ENCODE results near the gene OR2H1.

The OR2H1 gene

GRCh38 chr6:29483735-29484134 is 26.8 kb downstream of the OR2H1 start:
- H2AFZ ChIP-seq (ENCODE audit: low read depth), result no peak overlapping the region
- no peaks in the 10 kb centered on the region for H3K4me1 ChIP-seq (ENCODE audit: low read depth, poor library complexity, severe bottlenecking)
- no peaks in the 10 kb centered on the region for H4K20me1 ChIP-seq (ENCODE audit: insufficient read depth)
- no peaks in the 10 kb centered on the region for H3K36me3 ChIP-seq (ENCODE audit: insufficient read depth)
- no peaks in the 10 kb centered on the region for H3K79me2 ChIP-seq (ENCODE audit: insufficient read depth, low read depth)
- H3K4me3 ChIP-seq (IDR thresholded peaks at IDR 0.05; ENCODE audit: insufficient read depth, low read depth, low read length), result no peak overlapping the region
- H3K27me3 ChIP-seq (ENCODE audit: insufficient read depth, low read depth), result no peaks in the 10 kb centered on the region
- no peak overlapping the region for H3K27ac ChIP-seq
- TF ChIP-seq, protein P1, sequence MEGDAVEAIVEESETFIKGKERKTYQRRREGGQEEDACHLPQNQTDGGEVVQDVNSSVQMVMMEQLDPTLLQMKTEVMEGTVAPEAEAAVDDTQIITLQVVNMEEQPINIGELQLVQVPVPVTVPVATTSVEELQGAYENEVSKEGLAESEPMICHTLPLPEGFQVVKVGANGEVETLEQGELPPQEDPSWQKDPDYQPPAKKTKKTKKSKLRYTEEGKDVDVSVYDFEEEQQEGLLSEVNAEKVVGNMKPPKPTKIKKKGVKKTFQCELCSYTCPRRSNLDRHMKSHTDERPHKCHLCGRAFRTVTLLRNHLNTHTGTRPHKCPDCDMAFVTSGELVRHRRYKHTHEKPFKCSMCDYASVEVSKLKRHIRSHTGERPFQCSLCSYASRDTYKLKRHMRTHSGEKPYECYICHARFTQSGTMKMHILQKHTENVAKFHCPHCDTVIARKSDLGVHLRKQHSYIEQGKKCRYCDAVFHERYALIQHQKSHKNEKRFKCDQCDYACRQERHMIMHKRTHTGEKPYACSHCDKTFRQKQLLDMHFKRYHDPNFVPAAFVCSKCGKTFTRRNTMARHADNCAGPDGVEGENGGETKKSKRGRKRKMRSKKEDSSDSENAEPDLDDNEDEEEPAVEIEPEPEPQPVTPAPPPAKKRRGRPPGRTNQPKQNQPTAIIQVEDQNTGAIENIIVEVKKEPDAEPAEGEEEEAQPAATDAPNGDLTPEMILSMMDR (conservative IDR thresholded peaks at IDR 0.05; ENCODE audit: low read depth, low read length), result no peak
- no peak overlapping the region for H3K4me2 ChIP-seq
- H3K9ac ChIP-seq, result no peak overlapping the region

DNA sequence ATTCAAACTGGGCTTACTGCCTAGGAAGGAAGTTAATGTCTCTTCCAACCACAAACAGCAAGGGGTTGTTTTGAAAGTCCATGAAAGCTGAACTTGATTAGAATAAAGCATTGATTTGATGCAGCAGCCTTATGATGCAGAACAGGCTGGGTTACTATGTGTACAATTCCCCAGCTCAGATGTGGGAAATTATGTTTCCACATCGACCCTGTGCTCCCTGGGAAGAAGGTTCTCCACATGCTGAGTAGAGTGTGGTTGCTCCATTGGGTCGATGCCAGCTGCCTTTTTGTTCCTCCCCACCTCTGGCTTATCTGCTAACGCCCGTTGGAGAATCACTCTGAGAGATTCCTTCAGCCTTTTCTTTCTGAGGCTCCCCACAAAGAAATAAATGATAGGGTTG is 29.6 kb downstream of the OR2H1 start:
- Histone ChIP-seq H3K27me3 (ENCODE audit: insufficient read depth, low read depth) (no peaks in the 10 kb centered on the region), H2AFZ (ENCODE audit: low read depth) (no peak overlapping the region), H3K4me2 (no peak overlapping the region), H4K20me1 (ENCODE audit: insufficient read depth) (no peaks in the 10 kb centered on the region), H3K4me1 (ENCODE audit: low read depth, poor library complexity, severe bottlenecking) (no peaks in the 10 kb centered on the region), H3K27ac (no peak overlapping the region), H3K9ac (no peak overlapping the region), H3K79me2 (ENCODE audit: insufficient read depth, low read depth) (no peaks in the 10 kb centered on the region), H3K4me3 (IDR thresholded peaks at IDR 0.05; ENCODE audit: insufficient read depth, low read depth, low read length) (no peak overlapping the region), H3K36me3 (ENCODE audit: insufficient read depth) (no peaks in the 10 kb centered on the region)
- TF ChIP-seq, protein P1 (conservative IDR thresholded peaks at IDR 0.05; ENCODE audit: low read depth, low read length), result no peak

DNA sequence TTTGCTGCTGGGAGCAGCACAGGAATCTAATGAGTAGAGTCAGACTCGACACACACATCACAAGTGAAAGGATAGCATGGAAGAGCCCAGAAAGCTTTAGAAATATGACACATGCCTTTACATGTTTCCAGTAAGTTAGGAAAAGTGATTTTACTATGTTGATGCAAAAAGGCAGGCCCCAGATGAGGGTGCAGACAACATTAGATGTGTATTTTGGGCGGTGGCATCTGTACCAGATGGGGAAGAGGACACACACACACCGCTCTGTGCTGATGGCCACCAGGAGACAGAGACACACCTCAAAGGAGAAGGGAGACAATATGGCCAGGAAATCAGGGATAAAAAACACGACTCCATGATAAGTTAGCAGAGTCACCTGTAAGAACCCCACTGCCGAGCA is 30.2 kb downstream of the OR2H1 start:
- Histone ChIP-seq H3K9ac (no peak overlapping the region), H2AFZ (ENCODE audit: low read depth) (no peak overlapping the region), H3K27ac (no peak overlapping the region), H3K4me2 (no peak overlapping the region), H4K20me1 (ENCODE audit: insufficient read depth) (no peaks in the 10 kb centered on the region), H3K79me2 (ENCODE audit: insufficient read depth, low read depth) (no peaks in the 10 kb centered on the region), H3K4me3 (IDR thresholded peaks at IDR 0.05; ENCODE audit: insufficient read depth, low read depth, low read length) (no peak overlapping the region), H3K27me3 (ENCODE audit: insufficient read depth, low read depth) (no peaks in the 10 kb centered on the region), H3K36me3 (ENCODE audit: insufficient read depth) (no peaks in the 10 kb centered on the region), H3K4me1 (ENCODE audit: low read depth, poor library complexity, severe bottlenecking) (no peaks in the 10 kb centered on the region)
- TF ChIP-seq, protein P1 (conservative IDR thresholded peaks at IDR 0.05; ENCODE audit: low read depth, low read length), result no peak

DNA sequence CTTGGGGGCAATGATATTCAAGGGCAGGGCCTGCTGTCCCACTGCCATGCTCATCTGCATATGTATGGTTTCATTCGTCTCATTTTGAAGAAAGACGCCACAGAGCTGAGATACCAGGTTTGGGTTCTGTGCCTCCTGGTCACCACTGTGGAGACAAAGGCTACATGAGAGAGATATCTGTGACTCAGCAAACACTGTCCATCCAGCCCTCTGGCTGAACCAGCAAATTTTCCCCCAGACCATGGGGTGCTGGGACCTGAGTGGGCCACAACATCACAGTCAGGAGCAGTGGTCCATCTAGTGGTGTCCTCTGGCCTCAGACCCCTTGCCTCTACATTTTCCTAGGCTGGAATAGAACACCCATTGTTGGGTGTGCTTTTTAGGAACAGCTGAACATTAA is 30.7 kb downstream of the OR2H1 start, which contains the start of gene MAS1L:
Gene MAS1L, minus strand, starts transcription at position 297 of the 400 bp plus-strand sequence. Its CDS starts 54 bp downstream, at position 243.
- no peak within 1 kb of the TSS for H3K9ac ChIP-seq
- no peak within 1 kb of the TSS for H3K4me2 ChIP-seq
- no peaks in the 10 kb centered on the region for H3K27me3 ChIP-seq (ENCODE audit: insufficient read depth, low read depth)
- H3K4me3 ChIP-seq (IDR thresholded peaks at IDR 0.05; ENCODE audit: insufficient read depth, low read depth, low read length), result no peak within 1 kb of the TSS
- no peaks in the 10 kb centered on the region for H3K79me2 ChIP-seq (ENCODE audit: insufficient read depth, low read depth)
- no peaks in the 10 kb centered on the region for H3K36me3 ChIP-seq (ENCODE audit: insufficient read depth)
- TF ChIP-seq, protein P1 (conservative IDR thresholded peaks at IDR 0.05; ENCODE audit: low read depth, low read length), result no peak
- no peaks in the 10 kb centered on the region for H3K4me1 ChIP-seq (ENCODE audit: low read depth, poor library complexity, severe bottlenecking)
- no peak within 1 kb of the TSS for H3K27ac ChIP-seq
- H4K20me1 ChIP-seq (ENCODE audit: insufficient read depth), result no peaks in the 10 kb centered on the region
- H2AFZ ChIP-seq (ENCODE audit: low read depth), result no peak within 1 kb of the TSS
